ENCODE results near the gene KCTD17.
"Not testable (repeated sequence)": the region's sequence is repeated elsewhere in the genome, so short reads cannot be mapped to it uniquely, and the experiment has no call there.

The KCTD17 gene

GRCh38 chr22:37070334-37070733 is 18.8 kb downstream of the KCTD17 start:
- TF ChIP-seq, protein P1, sequence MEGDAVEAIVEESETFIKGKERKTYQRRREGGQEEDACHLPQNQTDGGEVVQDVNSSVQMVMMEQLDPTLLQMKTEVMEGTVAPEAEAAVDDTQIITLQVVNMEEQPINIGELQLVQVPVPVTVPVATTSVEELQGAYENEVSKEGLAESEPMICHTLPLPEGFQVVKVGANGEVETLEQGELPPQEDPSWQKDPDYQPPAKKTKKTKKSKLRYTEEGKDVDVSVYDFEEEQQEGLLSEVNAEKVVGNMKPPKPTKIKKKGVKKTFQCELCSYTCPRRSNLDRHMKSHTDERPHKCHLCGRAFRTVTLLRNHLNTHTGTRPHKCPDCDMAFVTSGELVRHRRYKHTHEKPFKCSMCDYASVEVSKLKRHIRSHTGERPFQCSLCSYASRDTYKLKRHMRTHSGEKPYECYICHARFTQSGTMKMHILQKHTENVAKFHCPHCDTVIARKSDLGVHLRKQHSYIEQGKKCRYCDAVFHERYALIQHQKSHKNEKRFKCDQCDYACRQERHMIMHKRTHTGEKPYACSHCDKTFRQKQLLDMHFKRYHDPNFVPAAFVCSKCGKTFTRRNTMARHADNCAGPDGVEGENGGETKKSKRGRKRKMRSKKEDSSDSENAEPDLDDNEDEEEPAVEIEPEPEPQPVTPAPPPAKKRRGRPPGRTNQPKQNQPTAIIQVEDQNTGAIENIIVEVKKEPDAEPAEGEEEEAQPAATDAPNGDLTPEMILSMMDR (IDR thresholded peaks at IDR 0.05): no peak
- Histone ChIP-seq H3K27me3 (peaks cover 68% of the 10 kb centered on the region), H3K4me3 (ENCODE audit: low read depth in 1 of 2, low read length in 1 of 2) (no peak overlapping the region), H3K27ac (no peak overlapping the region), H3K36me3 (no peaks in the 10 kb centered on the region), H3K9me3 (no peaks in the 10 kb centered on the region), H3K4me1 (ENCODE audit: control insufficient read depth in 1 of 2, insufficient read depth in 1 of 2, low read depth in 1 of 2, low read length in 1 of 2) (no peaks in the 10 kb centered on the region)

DNA sequence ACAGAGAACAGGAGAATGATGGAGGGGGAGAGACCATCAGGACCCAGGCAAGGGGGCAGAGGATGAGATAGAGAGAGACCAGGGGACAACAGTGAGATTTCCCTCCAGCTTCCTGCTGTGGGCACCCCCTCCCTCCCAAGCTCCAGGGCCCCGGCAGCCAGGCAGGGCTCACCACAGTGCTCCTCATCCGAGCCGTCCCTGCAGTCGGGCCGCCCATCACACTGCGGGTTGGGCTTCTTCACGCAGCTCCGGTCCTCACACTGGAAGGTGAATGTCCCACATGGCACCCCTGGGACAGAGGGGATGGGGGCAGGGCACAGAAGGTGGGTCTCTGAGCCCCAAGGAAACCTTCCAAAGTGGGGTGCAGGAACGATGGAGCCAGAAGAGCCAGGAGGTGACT is 19.2 kb downstream of the KCTD17 start:
- Histone ChIP-seq H3K36me3 (no peaks in the 10 kb centered on the region), H3K27me3 (peaks cover 71% of the 10 kb centered on the region), H3K4me3 (ENCODE audit: low read depth in 1 of 2, low read length in 1 of 2) (no peak overlapping the region), H3K9me3 (no peaks in the 10 kb centered on the region), H3K27ac (no peak overlapping the region), H3K4me1 (ENCODE audit: control insufficient read depth in 1 of 2, insufficient read depth in 1 of 2, low read depth in 1 of 2, low read length in 1 of 2) (no peaks in the 10 kb centered on the region)
- TF ChIP-seq, protein P1 (IDR thresholded peaks at IDR 0.05): no peak

GRCh38 chr22:37071850-37072592 is 20.5 kb downstream of the KCTD17 start:
- H3K9me3 ChIP-seq; H3K27ac ChIP-seq; H3K4me1 ChIP-seq (ENCODE audit: control insufficient read depth in 1 of 2, insufficient read depth in 1 of 2, low read depth in 1 of 2, low read length in 1 of 2); H3K36me3 ChIP-seq; H3K4me3 ChIP-seq (ENCODE audit: low read depth in 1 of 2, low read length in 1 of 2): not testable (repeated sequence)
- H3K27me3 ChIP-seq: peaks cover 75% of the 10 kb centered on the region

DNA sequence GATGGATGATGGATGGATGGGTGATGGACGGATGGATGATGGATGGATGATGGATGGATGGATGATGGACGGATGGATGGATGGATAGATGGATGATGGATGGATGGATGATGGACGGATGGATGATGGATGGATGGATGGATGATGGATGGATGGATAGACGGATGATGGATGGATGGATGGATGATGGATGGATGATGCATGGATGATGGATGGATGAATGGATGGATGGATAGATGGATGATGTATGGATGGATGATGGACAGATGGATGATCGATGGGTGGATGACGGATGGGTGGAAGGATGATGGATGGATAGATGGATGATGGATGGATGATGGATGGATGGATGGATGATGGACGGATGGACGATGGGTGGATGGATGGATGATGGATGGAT is 21.1 kb downstream of the KCTD17 start:
- H3K4me1 ChIP-seq (ENCODE audit: control insufficient read depth in 1 of 2, insufficient read depth in 1 of 2, low read depth in 1 of 2, low read length in 1 of 2): no peaks in the 10 kb centered on the region
- no peak overlapping the region for H3K4me3 ChIP-seq (ENCODE audit: low read depth in 1 of 2, low read length in 1 of 2)
- no peak overlapping the region for H3K27ac ChIP-seq
- no peaks in the 10 kb centered on the region for H3K9me3 ChIP-seq
- peaks cover 75% of the 10 kb centered on the region for H3K27me3 ChIP-seq
- TF ChIP-seq, protein P1 (IDR thresholded peaks at IDR 0.05): no peak
- no peaks in the 10 kb centered on the region for H3K36me3 ChIP-seq

DNA sequence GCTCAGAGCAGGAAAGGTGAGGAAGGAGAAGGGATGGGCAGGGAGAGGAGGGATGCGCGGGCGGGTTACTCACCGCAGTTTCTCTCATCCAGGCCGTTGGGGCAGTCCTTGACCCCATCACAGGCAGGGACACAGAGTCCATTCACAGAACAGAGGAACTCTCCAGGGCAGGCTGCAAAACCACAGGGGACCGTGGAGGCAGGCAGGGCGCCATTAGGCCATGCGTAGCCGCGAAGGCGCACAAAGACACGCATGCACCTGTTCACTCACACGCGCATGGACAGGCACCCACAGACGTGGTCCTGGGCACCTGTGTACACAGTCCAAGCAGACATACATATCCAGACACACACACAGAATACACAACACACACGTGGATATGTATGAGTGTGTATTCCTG is 23.0 kb downstream of the KCTD17 start:
- H3K27ac ChIP-seq: no peak overlapping the region
- H3K36me3 ChIP-seq: no peaks in the 10 kb centered on the region
- H3K9me3 ChIP-seq: no peaks in the 10 kb centered on the region
- H3K4me3 ChIP-seq (ENCODE audit: low read depth in 1 of 2, low read length in 1 of 2): no peak overlapping the region
- peaks cover 69% of the 10 kb centered on the region for H3K27me3 ChIP-seq
- H3K4me1 ChIP-seq (ENCODE audit: control insufficient read depth in 1 of 2, insufficient read depth in 1 of 2, low read depth in 1 of 2, low read length in 1 of 2): no peaks in the 10 kb centered on the region
- TF ChIP-seq, protein P1 (IDR thresholded peaks at IDR 0.05): no peak

GRCh38 chr22:37075046-37075445 is 23.5 kb downstream of the KCTD17 start:
- no peak overlapping the region for H3K27ac ChIP-seq
- TF ChIP-seq, protein P1 (IDR thresholded peaks at IDR 0.05): no peak

More at GRCh38 chr22:37075046-37075445, 23.5 kb downstream of the KCTD17 start:
- no peaks in the 10 kb centered on the region for H3K36me3 ChIP-seq
- H3K4me1 ChIP-seq (ENCODE audit: control insufficient read depth in 1 of 2, insufficient read depth in 1 of 2, low read depth in 1 of 2, low read length in 1 of 2): no peaks in the 10 kb centered on the region
- no peak overlapping the region for H3K4me3 ChIP-seq (ENCODE audit: low read depth in 1 of 2, low read length in 1 of 2)
- H3K27me3 ChIP-seq: peaks cover 69% of the 10 kb centered on the region
- no peaks in the 10 kb centered on the region for H3K9me3 ChIP-seq
